NB4 (cell line): ENCODE data around the gene LRRC32.

Experiments used
- MAX ChIP-seq: IDR thresholded peaks from 2 replicates; pipeline ENCODE4 v1.6.1; 2011; ENCODE audit warnings: low read depth, low read length
- POLR2A ChIP-seq: IDR thresholded peaks from 2 replicates; pipeline ENCODE4 v1.6.1; 2011; ENCODE audit warnings: mild to moderate bottlenecking; ENCODE audit not compliant: insufficient read length; ENCODE audit errors: extremely low read depth
- TF ChIP-seq, protein P1 (sequence below): IDR thresholded peaks from one replicate; pipeline ENCODE4 v1.5.1; 2012; ENCODE audit warnings: low read depth, low read length

GRCh38 chr11:76693806-76694205, 23.3 kb upstream of the LRRC32 start:
- TF ChIP-seq, protein P1, sequence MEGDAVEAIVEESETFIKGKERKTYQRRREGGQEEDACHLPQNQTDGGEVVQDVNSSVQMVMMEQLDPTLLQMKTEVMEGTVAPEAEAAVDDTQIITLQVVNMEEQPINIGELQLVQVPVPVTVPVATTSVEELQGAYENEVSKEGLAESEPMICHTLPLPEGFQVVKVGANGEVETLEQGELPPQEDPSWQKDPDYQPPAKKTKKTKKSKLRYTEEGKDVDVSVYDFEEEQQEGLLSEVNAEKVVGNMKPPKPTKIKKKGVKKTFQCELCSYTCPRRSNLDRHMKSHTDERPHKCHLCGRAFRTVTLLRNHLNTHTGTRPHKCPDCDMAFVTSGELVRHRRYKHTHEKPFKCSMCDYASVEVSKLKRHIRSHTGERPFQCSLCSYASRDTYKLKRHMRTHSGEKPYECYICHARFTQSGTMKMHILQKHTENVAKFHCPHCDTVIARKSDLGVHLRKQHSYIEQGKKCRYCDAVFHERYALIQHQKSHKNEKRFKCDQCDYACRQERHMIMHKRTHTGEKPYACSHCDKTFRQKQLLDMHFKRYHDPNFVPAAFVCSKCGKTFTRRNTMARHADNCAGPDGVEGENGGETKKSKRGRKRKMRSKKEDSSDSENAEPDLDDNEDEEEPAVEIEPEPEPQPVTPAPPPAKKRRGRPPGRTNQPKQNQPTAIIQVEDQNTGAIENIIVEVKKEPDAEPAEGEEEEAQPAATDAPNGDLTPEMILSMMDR, result no peak
- TF ChIP-seq MAX, result no peak
- no peak for TF ChIP-seq POLR2A
